ENCODE data around the gene DISC1.

DNA sequence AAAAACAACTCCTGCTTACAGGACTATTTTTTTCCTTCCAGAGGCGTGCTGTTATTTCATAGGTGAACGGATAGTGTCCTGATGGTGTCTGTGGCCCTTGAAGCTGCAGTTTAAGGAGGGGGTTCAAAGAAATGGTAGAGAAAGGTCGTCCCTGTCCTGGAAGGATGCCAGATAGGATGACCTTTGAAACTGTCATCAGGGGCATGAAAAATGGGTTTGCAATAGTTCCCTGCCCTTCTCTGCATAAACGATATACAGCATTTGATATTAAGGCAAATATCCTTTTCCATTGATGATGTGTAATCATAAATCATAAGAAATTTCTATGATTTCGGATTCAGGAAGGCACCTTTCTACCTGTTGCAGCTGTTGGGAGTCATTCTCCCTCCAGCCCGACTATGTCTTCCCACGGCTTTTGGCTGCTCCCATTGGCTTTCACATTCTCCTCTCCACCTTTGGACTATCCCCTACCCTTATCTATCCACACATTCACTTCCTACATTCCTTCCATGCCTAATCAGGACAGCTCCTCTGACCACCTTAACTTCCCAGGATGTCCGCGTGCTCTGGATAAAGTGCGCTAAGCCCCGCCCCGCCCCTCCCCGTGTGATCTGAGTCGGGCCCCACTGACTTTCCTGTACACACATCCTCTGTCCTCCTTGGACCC, 209.8 kb downstream of the DISC1 start:
- TF ChIP-seq EZH2 (IDR thresholded peaks at IDR 0.05; ENCODE audit: borderline replicate concordance, insufficient read depth, low read depth, low read length, poor library complexity, severe bottlenecking) = no peak
- TF ChIP-seq CTCF (IDR thresholded peaks at IDR 0.05) = no peak
